CD4-positive, alpha-beta T cell (primary cell): ENCODE data around the gene KRT76. TPM values are rescaled to one million over a fixed set of nuclear protein-coding genes. Genes with fewer than 3 reads are reported as not detected.

Source experiments
- ATAC-seq: fragments of 200-7000 bp; cut with Tn5 transposase; one replicate; pipeline ENCODE4 v1.10.0; 2022; ENCODE audit warnings: mild to moderate bottlenecking; ENCODE audit not compliant: poor library complexity
- CTCF ChIA-PET: fragments of 350-600 bp; sonication (Branson Sonifier 250); formaldehyde crosslinking; loops from one replicate; lab custom pipeline; 2021; ENCODE audit warnings: antibody characterized with exemption, inconsistent platforms; lab: Charles Lee
- POLR2A ChIA-PET: fragments of 350-600 bp; sonication (Branson Sonifier 250); formaldehyde crosslinking; loops from one replicate; lab custom pipeline; 2021; ENCODE audit warnings: antibody characterized with exemption, inconsistent platforms; lab: Charles Lee
- DNase-seq, 14 experiments: peaks; one replicate each; pipeline ENCODE4 v3.0.0-alpha.2; 2013 to 2020; ENCODE audit warnings: mixed read lengths in 2 of 14
- H3K27ac ChIP-seq, 2 donors: one replicate each; pipeline versions ENCODE4 v1.5.1 to v1.7.0; 2013; ENCODE audit warnings: low read length in 2 of 2, low read depth in 1 of 2, mild to moderate bottlenecking in 1 of 2
- H3K27me3 ChIP-seq, 2 experiments: 1 replicate in 1 of 2; 2 replicates in 1 of 2; pipeline versions ENCODE4 v1.6.1 to v1.7.0; 2013; ENCODE audit warnings: low read length in 2 of 2, control low read depth in 1 of 2, mild to moderate bottlenecking in 1 of 2, moderate library complexity in 1 of 2; ENCODE audit not compliant: insufficient read depth in 2 of 2, control insufficient read depth in 1 of 2
- H3K36me3 ChIP-seq: one replicate; pipeline ENCODE4 v1.6.1; 2013; ENCODE audit warnings: low read length, control low read depth; ENCODE audit not compliant: insufficient read depth
- H3K4me1 ChIP-seq: one replicate; pipeline ENCODE4 v1.6.1; 2013; ENCODE audit warnings: low read length, control low read depth; ENCODE audit not compliant: insufficient read depth
- H3K4me3 ChIP-seq: one replicate; pipeline ENCODE4 v1.5.1; 2013; ENCODE audit warnings: mild to moderate bottlenecking, low read length, moderate library complexity
- H3K9me3 ChIP-seq, 2 experiments: 1 replicate in 1 of 2; 2 replicates in 1 of 2; pipeline versions ENCODE4 v1.6.1 to v1.7.0; 2013; ENCODE audit warnings: low read length in 2 of 2, mild to moderate bottlenecking in 2 of 2, control low read depth in 1 of 2, moderate library complexity in 1 of 2; ENCODE audit not compliant: control insufficient read depth in 1 of 2, insufficient read depth in 1 of 2
- H3K27ac Mint-ChIP-seq: one replicate; pipeline ENCODE4 v1.8.0; 2020; ENCODE audit warnings: mixed read lengths
- H3K27me3 Mint-ChIP-seq: one replicate; pipeline ENCODE4 v1.8.0; 2021; ENCODE audit warnings: mixed read lengths
- H3K36me3 Mint-ChIP-seq: one replicate; pipeline ENCODE4 v1.8.0; 2021; ENCODE audit warnings: low read depth, mixed read lengths
- H3K4me1 Mint-ChIP-seq: one replicate; pipeline ENCODE4 v1.8.0; 2021; ENCODE audit warnings: low read depth, mixed read lengths
- H3K4me3 Mint-ChIP-seq: one replicate; pipeline ENCODE4 v1.8.0; 2020; ENCODE audit warnings: mild to moderate bottlenecking, mixed read lengths
- H3K9me3 Mint-ChIP-seq: one replicate; pipeline ENCODE4 v1.8.0; 2020; ENCODE audit warnings: mixed read lengths
- CTCF ChIP-seq: fragments of 200-600 bp; IDR thresholded peaks from one replicate; pipeline ENCODE4 v1.8.0; 2022; ENCODE audit warnings: antibody characterized with exemption, mild to moderate bottlenecking
- intact Hi-C, 2 experiments: fragments of 100-400 bp; cut with DNase I in 1 of 2; cut with micrococcal nuclease in 1 of 2; formaldehyde crosslinking; loops; one replicate each; pipeline versions ENCODE4 v1.15.1 to v1.9.0; 2023 to 2025; cut with DNase I, micrococcal nuclease
- total RNA-seq, 174 experiments: library from RNA in 2 of 174; stranded (reverse) in 2 of 174; gene quantifications; one replicate each; pipeline ENCODE4 v1.2.3 and lab custom pipeline; 2021 to 2026

KRT76 gene
- total RNA-seq, 2 experiments from 2014 or later, result not detected

- Mint-ChIP-seq H3K27ac (no peak overlapping the region), H3K9me3 (no peaks in the 10 kb centered on the region), H3K4me1 (peaks cover 12% of the 10 kb centered on the region), H3K36me3 (no peaks in the 10 kb centered on the region), H3K27me3 (peaks cover 53% of the 10 kb centered on the region), H3K4me3 (no peak overlapping the region)
- intact Hi-C loops, result no loop called here
- DNase-seq, result no peak
- Histone ChIP-seq H3K9me3 (no peaks in the 10 kb centered on the region), H3K27me3 (peaks cover 5 to 24% of the 10 kb centered on the region in 2 experiments), H3K36me3 (no peaks in the 10 kb centered on the region), H3K4me3 (no peak overlapping the region), H3K27ac (no peak overlapping the region), H3K4me1 (peaks cover 7% of the 10 kb centered on the region)
- TF ChIP-seq CTCF, result no peak
- CTCF ChIA-PET, result no interaction called here
- ATAC-seq, result no peak
- POLR2A ChIA-PET, result no interaction called here
Measured at GRCh38 chr12:52788192-52788875, 11.2 kb upstream of the KRT76 start.

GRCh38 chr12:52787324-52788191 is 10.4 kb upstream of the KRT76 start:
- no peak for ATAC-seq
- Histone ChIP-seq H3K36me3 (no peaks in the 10 kb centered on the region), H3K4me3 (no peak overlapping the region), H3K4me1 (peaks cover 7% of the 10 kb centered on the region), H3K27me3 (peaks cover 5 to 24% of the 10 kb centered on the region in 2 experiments), H3K27ac (no peak overlapping the region), H3K9me3 (no peaks in the 10 kb centered on the region)
- ChIA-PET POLR2A (no interaction called here), CTCF (no interaction called here)
- DNase-seq, result no peak
- no peak overlapping the region for H3K4me3 Mint-ChIP-seq
- no peak overlapping the region for H3K27ac Mint-ChIP-seq
- H3K36me3 Mint-ChIP-seq, result no peaks in the 10 kb centered on the region
- H3K4me1 Mint-ChIP-seq, result peaks cover 12% of the 10 kb centered on the region
- TF ChIP-seq CTCF, result no peak
- intact Hi-C loops, result no loop called here
- H3K27me3 Mint-ChIP-seq, result peaks cover 53% of the 10 kb centered on the region
- H3K9me3 Mint-ChIP-seq, result no peaks in the 10 kb centered on the region

DNA sequence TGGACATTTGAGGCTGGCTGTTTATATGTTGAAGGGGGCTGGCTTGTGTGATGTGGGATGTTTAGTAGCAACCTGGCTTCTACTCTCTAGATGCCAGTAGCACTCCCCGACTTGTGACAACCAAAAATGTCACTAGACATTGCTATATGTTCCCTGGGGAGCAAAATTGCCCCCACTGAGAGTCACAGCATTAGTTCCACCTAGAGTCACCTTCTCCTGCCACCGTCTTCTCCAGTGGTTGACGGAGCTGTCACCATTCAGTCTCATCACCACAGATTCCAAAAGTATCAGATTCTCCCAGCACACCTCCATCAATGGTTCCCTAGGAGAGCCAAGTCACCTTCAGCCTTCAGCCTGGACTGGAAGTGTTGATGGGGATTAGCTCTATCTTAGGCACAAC is 7.8 kb upstream of the KRT76 start:
- Histone ChIP-seq H3K27ac (no peak overlapping the region), H3K27me3 (peaks cover 5 to 13% of the 10 kb centered on the region in 2 experiments), H3K4me1 (peaks cover 2% of the 10 kb centered on the region), H3K9me3 (no peaks in the 10 kb centered on the region), H3K4me3 (no peak overlapping the region), H3K36me3 (no peaks in the 10 kb centered on the region)
- peaks cover 4% of the 10 kb centered on the region for H3K4me1 Mint-ChIP-seq
- ATAC-seq (no peak), DNase-seq (no peak)
- CTCF ChIA-PET, result interaction anchor here (0.7 kb wide), 1 partner anchor 614 kb away, joined by 3 read pairs; no protein-coding TSS in a partner anchor
- no peaks in the 10 kb centered on the region for H3K36me3 Mint-ChIP-seq
- POLR2A ChIA-PET, result no interaction called here
- H3K4me3 Mint-ChIP-seq, result no peak overlapping the region
- no peaks in the 10 kb centered on the region for H3K9me3 Mint-ChIP-seq
- no peak for TF ChIP-seq CTCF
- H3K27me3 Mint-ChIP-seq, result peaks cover 44% of the 10 kb centered on the region
- intact Hi-C loops, result no loop called here
- no peak overlapping the region for H3K27ac Mint-ChIP-seq
